B cell (primary cell): ENCODE results near the gene PDE4A. TPM values are rescaled to one million over a fixed set of nuclear protein-coding genes. Genes with fewer than 3 reads are reported as not detected.

Experiments
- ATAC-seq: fragments of 200-7000 bp; cut with Tn5 transposase; one replicate; pipeline ENCODE4 v1.10.0; 2021; ENCODE audit warnings: low read depth, mild to moderate bottlenecking, moderate number of reproducible peaks, moderate library complexity
- CTCF ChIA-PET: fragments of 350-600 bp; sonication (Branson Sonifier 250); formaldehyde crosslinking; loops from one replicate; lab custom pipeline; 2021; ENCODE audit warnings: antibody characterized with exemption, inconsistent platforms; lab: Charles Lee
- POLR2A ChIA-PET: fragments of 350-600 bp; sonication (Branson Sonifier 250); formaldehyde crosslinking; loops from one replicate; lab custom pipeline; 2021; ENCODE audit warnings: antibody characterized with exemption; lab: Charles Lee
- DNase-seq: peaks from one replicate; pipeline ENCODE4 v3.0.0; 2013
- H2AFZ ChIP-seq: 2 replicates; pipeline ENCODE4 v1.6.1; 2012; ENCODE audit warnings: mild to moderate bottlenecking, low read depth, low read length; ENCODE audit not compliant: insufficient read depth, poor library complexity, severe bottlenecking
- H3K27ac ChIP-seq, 2 donors: 1 replicate in 1 of 2; 2 replicates in 1 of 2; pipeline ENCODE4 v1.5.1; 2012 to 2013; ENCODE audit warnings: low read length in 2 of 2, mild to moderate bottlenecking in 2 of 2, moderate library complexity in 1 of 2
- H3K27me3 ChIP-seq, 4 experiments: fragments of 200-600 bp in 1 of 4; sonication (generic) in 1 of 4; replicated peaks in 1 of 4; 1 replicate in 2 of 4; 2 replicates in 2 of 4; pipeline versions ENCODE4 v1.6.1 to v1.7.0; 2013 to 2016; ENCODE audit warnings: low read length in 3 of 4, mild to moderate bottlenecking in 2 of 4, mixed read lengths in 1 of 4, moderate library complexity in 1 of 4; ENCODE audit not compliant: insufficient read depth in 4 of 4, control insufficient read depth in 3 of 4; ENCODE audit errors: control extremely low read depth in 1 of 4
- H3K36me3 ChIP-seq, 2 experiments: replicated peaks in 1 of 2; 1 replicate in 1 of 2; 2 replicates in 1 of 2; pipeline versions ENCODE4 v1.6.1 to v1.7.1; 2013; ENCODE audit warnings: low read length in 1 of 2; ENCODE audit not compliant: insufficient read depth in 2 of 2, control insufficient read depth in 1 of 2; ENCODE audit errors: control extremely low read depth in 1 of 2, extremely low read depth in 1 of 2
- H3K4me1 ChIP-seq, 2 donors: fragments of 200-600 bp in 1 of 2; sonication (generic) in 1 of 2; 1 replicate in 1 of 2; 2 replicates in 1 of 2; pipeline versions ENCODE4 v1.5.1 to v1.6.1; 2013 to 2017; ENCODE audit warnings: low read length in 2 of 2; ENCODE audit not compliant: control insufficient read depth in 2 of 2, insufficient read depth in 2 of 2
- H3K4me2 ChIP-seq: replicated peaks from 2 replicates; pipeline ENCODE3; 2012; ENCODE audit warnings: mild to moderate bottlenecking, low read depth, low read length; ENCODE audit not compliant: poor library complexity, severe bottlenecking
- H3K4me3 ChIP-seq, 5 experiments: fragments of 200-600 bp in 1 of 5; sonication (generic) in 1 of 5; 1 replicate in 3 of 5; 2 replicates in 2 of 5; pipeline versions ENCODE4 v1.5.1 to v1.7.0; 2011 to 2016; ENCODE audit warnings: low read length in 4 of 5, mild to moderate bottlenecking in 4 of 5, low read depth in 2 of 5, control low read depth in 1 of 5, moderate library complexity in 1 of 5; ENCODE audit not compliant: insufficient read depth in 1 of 5; ENCODE audit errors: control extremely low read depth in 1 of 5, extremely low read depth in 1 of 5
- H3K79me2 ChIP-seq: fragments of 200-600 bp; sonication (generic); one replicate; pipeline ENCODE4 v1.6.0; 2016; ENCODE audit warnings: low read length; ENCODE audit not compliant: control insufficient read depth, insufficient read depth
- H3K9ac ChIP-seq: fragments of 200-600 bp; sonication (generic); 2 replicates; pipeline ENCODE4 v1.6.1; 2017; ENCODE audit warnings: mild to moderate bottlenecking, low read length, moderate library complexity
- H3K9me3 ChIP-seq, 3 donors: one replicate each; pipeline versions ENCODE4 v1.6.1 to v1.7.1; 2013; ENCODE audit warnings: low read length in 2 of 3; ENCODE audit not compliant: control insufficient read depth in 2 of 3, insufficient read depth in 1 of 3; ENCODE audit errors: control extremely low read depth in 1 of 3
- H4K20me1 ChIP-seq: 2 replicates; pipeline ENCODE4 v1.6.0; 2012; ENCODE audit warnings: mild to moderate bottlenecking, low read length; ENCODE audit not compliant: insufficient read depth, control insufficient read depth, poor library complexity, severe bottlenecking
- H3K27ac Mint-ChIP-seq: one replicate; pipeline ENCODE4 v1.8.0; 2021; ENCODE audit warnings: mixed read lengths
- H3K27me3 Mint-ChIP-seq: one replicate; pipeline ENCODE4 v1.8.0; 2021; ENCODE audit warnings: mixed read lengths
- H3K4me1 Mint-ChIP-seq: one replicate; pipeline ENCODE4 v1.8.0; 2021; ENCODE audit warnings: mixed read lengths
- H3K4me3 Mint-ChIP-seq: one replicate; pipeline ENCODE4 v1.8.0; 2021; ENCODE audit warnings: mixed read lengths
- H3K9me3 Mint-ChIP-seq: one replicate; pipeline ENCODE4 v1.8.0; 2022; ENCODE audit warnings: mixed read lengths; ENCODE audit not compliant: insufficient read depth
- EZH2 ChIP-seq: IDR thresholded peaks from 2 replicates; pipeline ENCODE4 v1.6.1; 2012; ENCODE audit warnings: borderline replicate concordance, low read depth, mild to moderate bottlenecking, moderate library complexity, low read length; ENCODE audit not compliant: insufficient read depth, poor library complexity, severe bottlenecking
- WGBS: methylation state at CpG from one replicate; pipeline ENCODE4 v1.1.5; 2013; ENCODE audit warnings: missing lambda C conversion rate; ENCODE audit not compliant: insufficient coverage; 5-methylcytosine and 5-hydroxymethylcytosine counted together
- intact Hi-C: fragments of 100-400 bp; cut with micrococcal nuclease; formaldehyde crosslinking; loops from one replicate; pipeline ENCODE4 v1.10.0; 2022
- polyA plus RNA-seq: library from polyadenylated mRNA; depleted of rRNA; stranded (reverse); fragments of >200 nt; gene quantifications from 2 replicates; pipeline ENCODE4 v1.2.3, GENCODE V29; 2012
- total RNA-seq, 2 donors: library from RNA; stranded (reverse); fragments of 120-200 nt in 1 of 2; gene quantifications; 1 replicate in 1 of 2; 2 replicates in 1 of 2; pipeline versions ENCODE4 v1.2.3 to v1.2.4, GENCODE V29; 2013 to 2022
- TF ChIP-seq, protein P1 (sequence below): fragments of 200-600 bp; IDR thresholded peaks from one replicate; pipeline ENCODE4 v1.8.0; 2022; ENCODE audit warnings: antibody characterized with exemption, mild to moderate bottlenecking

PDE4A gene
- total and polyA plus RNA-seq, 2 donors (not counting 1 experiment from before 2014, with no cell fraction given): 1.5 to 10.9 TPM

DNA sequence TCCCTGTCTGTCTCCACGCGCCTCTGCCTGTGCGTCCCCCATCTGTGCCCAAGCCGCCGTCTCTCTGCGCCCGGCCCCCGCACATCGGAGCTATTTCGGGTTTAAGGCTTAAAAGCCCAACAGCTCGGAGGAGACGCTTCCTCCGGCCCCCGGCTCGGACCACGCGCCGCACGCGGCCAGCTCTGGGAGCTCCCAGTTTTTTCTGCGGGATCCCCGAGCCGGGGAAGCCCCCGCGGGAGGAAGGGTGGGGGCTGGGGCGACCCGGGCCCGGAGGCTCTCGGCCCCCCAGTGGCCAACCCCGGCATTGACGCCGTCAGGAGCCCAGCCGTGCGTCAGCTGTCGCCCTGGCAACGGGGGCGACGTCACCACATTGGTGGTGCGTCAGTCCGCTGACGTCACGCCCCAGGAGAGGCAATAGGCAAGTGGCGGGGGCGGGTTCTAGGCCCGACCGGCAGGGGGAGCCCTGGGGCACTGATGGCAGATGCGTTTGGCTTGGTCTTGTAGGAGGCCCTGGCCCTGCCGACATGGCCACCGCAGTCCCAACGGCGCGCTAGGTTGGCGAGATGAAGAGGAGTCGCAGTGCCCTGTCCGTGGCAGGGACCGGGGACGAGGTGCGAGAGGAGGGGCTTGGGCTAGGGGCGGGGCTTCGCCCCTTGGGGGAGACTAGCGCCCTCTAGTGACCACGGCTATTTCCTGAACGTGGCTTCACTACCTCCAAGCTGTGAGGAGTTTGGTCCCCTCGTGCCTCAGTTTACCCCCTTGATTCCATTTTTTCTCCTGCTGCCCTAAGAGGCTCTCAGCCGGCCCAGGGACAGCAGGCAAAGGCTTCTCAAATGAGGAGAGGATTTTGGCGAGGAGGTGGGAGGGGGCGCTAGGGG lies 3.7 kb upstream of the PDE4A start:
- Histone ChIP-seq H3K9ac (peak overlapping the region; percentile 72), H3K4me2 (peak overlapping the region; percentile 96), H3K27me3 (peaks cover 0 to 46% (median 28%) of the 10 kb centered on the region in 4 experiments), H3K9me3 (peaks cover 0 to 37% (median 0%) of the 10 kb centered on the region in 3 donors), H3K79me2 (no peaks in the 10 kb centered on the region), H3K4me1 (peaks cover 66 to 82% of the 10 kb centered on the region in 2 donors), H3K36me3 (no peaks in the 10 kb centered on the region), H3K4me3 (peak overlapping the region; percentile 15 to 69 (median 49)), H2AFZ (peak overlapping the region; percentile 81), H3K27ac (peak overlapping the region in 1 of 2 donors; percentile 28), H4K20me1 (no peaks in the 10 kb centered on the region)
- ChIA-PET CTCF (interaction anchor here (0.6 to 18.8 kb wide), 10 partner anchors 10 to 1197 kb away, joined by 3 to 282 read pairs (median 7); partner anchors contain the start of gene CDC37), POLR2A (interaction anchor here (0.8 to 2.6 kb wide), 6 partner anchors 9 to 146 kb away, joined by 3 to 19 read pairs (median 4); partner anchors contain the start of genes CDC37 and ICAM1)
- Mint-ChIP-seq H3K27ac (peak overlapping the region; percentile 94), H3K4me3 (peak overlapping the region; percentile 85), H3K27me3 (peaks cover 29% of the 10 kb centered on the region), H3K9me3 (no peaks in the 10 kb centered on the region), H3K4me1 (peaks cover 59% of the 10 kb centered on the region)
- intact Hi-C loops: loop anchor here (1.0 to 5.0 kb wide), 4 partner anchors 12 to 151 kb away; partner anchors contain the start of genes CDC37, CDKN2D and KRI1
- 4% methylated on average over 64 of the region's 67 CpGs for whole genome bisulfite sequencing
- DNase-seq: peak; percentile 99
- TF ChIP-seq, protein P1, sequence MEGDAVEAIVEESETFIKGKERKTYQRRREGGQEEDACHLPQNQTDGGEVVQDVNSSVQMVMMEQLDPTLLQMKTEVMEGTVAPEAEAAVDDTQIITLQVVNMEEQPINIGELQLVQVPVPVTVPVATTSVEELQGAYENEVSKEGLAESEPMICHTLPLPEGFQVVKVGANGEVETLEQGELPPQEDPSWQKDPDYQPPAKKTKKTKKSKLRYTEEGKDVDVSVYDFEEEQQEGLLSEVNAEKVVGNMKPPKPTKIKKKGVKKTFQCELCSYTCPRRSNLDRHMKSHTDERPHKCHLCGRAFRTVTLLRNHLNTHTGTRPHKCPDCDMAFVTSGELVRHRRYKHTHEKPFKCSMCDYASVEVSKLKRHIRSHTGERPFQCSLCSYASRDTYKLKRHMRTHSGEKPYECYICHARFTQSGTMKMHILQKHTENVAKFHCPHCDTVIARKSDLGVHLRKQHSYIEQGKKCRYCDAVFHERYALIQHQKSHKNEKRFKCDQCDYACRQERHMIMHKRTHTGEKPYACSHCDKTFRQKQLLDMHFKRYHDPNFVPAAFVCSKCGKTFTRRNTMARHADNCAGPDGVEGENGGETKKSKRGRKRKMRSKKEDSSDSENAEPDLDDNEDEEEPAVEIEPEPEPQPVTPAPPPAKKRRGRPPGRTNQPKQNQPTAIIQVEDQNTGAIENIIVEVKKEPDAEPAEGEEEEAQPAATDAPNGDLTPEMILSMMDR: peak; percentile 100
- no peak for TF ChIP-seq EZH2
- peak; percentile 70 for ATAC-seq
